Neuronal stem cell (in vitro differentiated cells): Measurements from ENCODE around the gene CYP2W1.

Experiments used
- DNase-seq: peaks from one replicate; pipeline ENCODE4 v3.0.0-alpha.2; 2013; ENCODE audit warnings: low spot score
- H2AFZ ChIP-seq: one replicate; pipeline ENCODE4 v1.6.1; 2013; ENCODE audit warnings: mild to moderate bottlenecking, low read length, inconsistent platforms
- H2AK5ac ChIP-seq: 2 replicates; pipeline ENCODE4 v1.6.1; 2013; ENCODE audit warnings: low read depth, mild to moderate bottlenecking, inconsistent platforms, low read length, moderate library complexity, mixed read lengths
- H2BK120ac ChIP-seq: 2 replicates; pipeline ENCODE4 v1.6.1; 2013; ENCODE audit warnings: low read depth, mild to moderate bottlenecking, inconsistent platforms, low read length, moderate library complexity, mixed read lengths
- H2BK12ac ChIP-seq: one replicate; pipeline ENCODE4 v1.6.1; 2013; ENCODE audit warnings: low read length, inconsistent platforms
- H2BK15ac ChIP-seq: 2 replicates; pipeline ENCODE4 v1.6.1; 2013; ENCODE audit warnings: mild to moderate bottlenecking, low read length, inconsistent platforms, mixed read lengths
- H2BK5ac ChIP-seq: one replicate; pipeline ENCODE4 v1.6.1; 2013; ENCODE audit warnings: inconsistent platforms, mild to moderate bottlenecking, low read length, moderate library complexity
- H3K14ac ChIP-seq: one replicate; pipeline ENCODE4 v1.6.1; 2013; ENCODE audit warnings: low read length, inconsistent platforms
- H3K18ac ChIP-seq: 2 replicates; pipeline ENCODE4 v1.6.1; 2013; ENCODE audit warnings: low read length, inconsistent platforms
- H3K23ac ChIP-seq: 2 replicates; pipeline ENCODE4 v1.6.1; 2013; ENCODE audit warnings: low read depth, mild to moderate bottlenecking, mixed read lengths, low read length, inconsistent platforms; ENCODE audit not compliant: poor library complexity
- H3K27ac ChIP-seq: replicated peaks from 3 replicates; pipeline ENCODE4 v1.5.1; 2013; ENCODE audit warnings: low read length, inconsistent platforms
- H3K27me3 ChIP-seq, 3 experiments: 2 replicates each; pipeline ENCODE4 v1.6.1; 2013; ENCODE audit warnings: low read length in 3 of 3, mild to moderate bottlenecking in 2 of 3, inconsistent platforms in 1 of 3, low read depth in 1 of 3, mixed read lengths in 1 of 3, moderate library complexity in 1 of 3; ENCODE audit not compliant: control insufficient read depth in 3 of 3, insufficient read depth in 3 of 3
- H3K36me3 ChIP-seq, 2 donors: replicated peaks in 1 of 2; 2 replicates each; pipeline ENCODE4 v1.6.1; 2013; ENCODE audit warnings: low read length in 2 of 2; ENCODE audit not compliant: control insufficient read depth in 2 of 2, insufficient read depth in 2 of 2
- H3K4ac ChIP-seq: 2 replicates; pipeline ENCODE4 v1.6.1; 2013; ENCODE audit warnings: inconsistent platforms, mild to moderate bottlenecking, low read length, moderate library complexity
- H3K4me1 ChIP-seq, 2 donors: 1 replicate in 1 of 2; 2 replicates in 1 of 2; pipeline ENCODE4 v1.6.1; 2013; ENCODE audit warnings: low read length in 2 of 2, low read depth in 1 of 2; ENCODE audit not compliant: control insufficient read depth in 2 of 2, insufficient read depth in 1 of 2
- H3K4me2 ChIP-seq: one replicate; pipeline ENCODE4 v1.6.1; 2013; ENCODE audit warnings: mild to moderate bottlenecking, low read length, inconsistent platforms; ENCODE audit not compliant: insufficient read depth, poor library complexity, severe bottlenecking
- H3K4me3 ChIP-seq, 2 donors: 2 replicates each; pipeline ENCODE4 v1.5.1; 2013; ENCODE audit warnings: low read length in 2 of 2, mild to moderate bottlenecking in 2 of 2, inconsistent platforms in 1 of 2, moderate library complexity in 1 of 2
- H3K79me1 ChIP-seq: one replicate; pipeline ENCODE4 v1.6.1; 2013; ENCODE audit warnings: low read depth, mild to moderate bottlenecking, inconsistent platforms, low read length, moderate library complexity
- H3K9ac ChIP-seq: one replicate; pipeline ENCODE4 v1.6.1; 2013; ENCODE audit warnings: mild to moderate bottlenecking, low read depth, low read length, inconsistent platforms; ENCODE audit not compliant: poor library complexity
- H3K9me3 ChIP-seq, 2 donors: replicated peaks in 1 of 2; 2 replicates each; pipeline versions ENCODE3 to v1.6.1; 2013; ENCODE audit warnings: low read length in 2 of 2, mild to moderate bottlenecking in 2 of 2, inconsistent platforms in 1 of 2, low read depth in 1 of 2, mixed read lengths in 1 of 2, moderate library complexity in 1 of 2; ENCODE audit not compliant: control insufficient read depth in 2 of 2, insufficient read depth in 1 of 2
- H4K8ac ChIP-seq: one replicate; pipeline ENCODE4 v1.6.1; 2013; ENCODE audit warnings: low read depth, mild to moderate bottlenecking, inconsistent platforms, low read length, moderate library complexity
- H4K91ac ChIP-seq: one replicate; pipeline ENCODE4 v1.6.1; 2013; ENCODE audit warnings: low read length, low read depth, mild to moderate bottlenecking, inconsistent platforms; ENCODE audit not compliant: poor library complexity
- WGBS, 2 donors: extraction: QIAGEN DNeasy Blood & Tissue Kit; methylation state at CpG; one replicate each; pipeline ENCODE4 v1.1.7; 2013; ENCODE audit warnings: missing lambda C conversion rate in 2 of 2, mixed read lengths in 1 of 2; ENCODE audit not compliant: insufficient read length in 2 of 2, insufficient replicate concordance in 1 of 2; ENCODE audit errors: extremely low coverage in 2 of 2; 5-methylcytosine and 5-hydroxymethylcytosine counted together

CYP2W1 gene

GRCh38 chr7:972676-973309 is 10.2 kb upstream of the CYP2W1 start:
- H4K91ac ChIP-seq, result no peak overlapping the region
- no peak overlapping the region for H3K18ac ChIP-seq
- H3K14ac ChIP-seq, result no peak overlapping the region
- no peak overlapping the region for H2BK15ac ChIP-seq
- H3K9ac ChIP-seq, result no peak overlapping the region
- WGBS, 2 donors, result no CpG with 5 or more reads among the region's 10 CpGs
- no peak overlapping the region for H2BK5ac ChIP-seq
- no peak overlapping the region for H3K4me3 ChIP-seq
- H3K9me3 ChIP-seq, result no peaks in the 10 kb centered on the region
- H3K4ac ChIP-seq, result no peak overlapping the region
- H3K27ac ChIP-seq, result no peak overlapping the region
- DNase-seq, result no peak
- no peak overlapping the region for H2AFZ ChIP-seq
- H3K23ac ChIP-seq, result no peak overlapping the region
- H3K36me3 ChIP-seq, result peaks cover 24 to 53% of the 10 kb centered on the region in 2 donors
- H2AK5ac ChIP-seq, result no peak overlapping the region
- H3K27me3 ChIP-seq, result no peaks in the 10 kb centered on the region
- peaks cover 21% of the 10 kb centered on the region for H3K79me1 ChIP-seq
- H3K4me1 ChIP-seq, result peaks cover 11 to 17% of the 10 kb centered on the region in 2 donors
- H3K4me2 ChIP-seq, result no peak overlapping the region
- no peak overlapping the region for H4K8ac ChIP-seq
- H2BK12ac ChIP-seq, result no peak overlapping the region
- H2BK120ac ChIP-seq, result no peak overlapping the region

- WGBS, 2 donors, result no CpG with 5 or more reads among the region's 9 CpGs
- H3K9me3 ChIP-seq, result no peaks in the 10 kb centered on the region
- no peak overlapping the region for H3K4me3 ChIP-seq
- no peak overlapping the region for H2BK5ac ChIP-seq
- no peak overlapping the region for H3K27ac ChIP-seq
- H3K14ac ChIP-seq, result no peak overlapping the region
- peaks cover 11 to 19% of the 10 kb centered on the region in 2 donors for H3K4me1 ChIP-seq
- H3K18ac ChIP-seq, result no peak overlapping the region
- H2BK15ac ChIP-seq, result no peak overlapping the region
- no peak overlapping the region for H3K4ac ChIP-seq
- H3K23ac ChIP-seq, result no peak overlapping the region
- H4K91ac ChIP-seq, result no peak overlapping the region
- no peak overlapping the region for H3K9ac ChIP-seq
- peaks cover 19 to 48% of the 10 kb centered on the region in 2 donors for H3K36me3 ChIP-seq
- no peak overlapping the region for H2BK12ac ChIP-seq
- no peak overlapping the region for H2AK5ac ChIP-seq
- no peak overlapping the region for H2BK120ac ChIP-seq
- no peaks in the 10 kb centered on the region for H3K27me3 ChIP-seq
- H4K8ac ChIP-seq, result no peak overlapping the region
- peaks cover 18% of the 10 kb centered on the region for H3K79me1 ChIP-seq
- no peak overlapping the region for H3K4me2 ChIP-seq
- no peak for DNase-seq
- no peak overlapping the region for H2AFZ ChIP-seq
Observed at GRCh38 chr7:973312-973711, 9.7 kb upstream of the CYP2W1 start.

- H3K23ac ChIP-seq, result no peak overlapping the region
- peaks cover 11 to 19% of the 10 kb centered on the region in 2 donors for H3K4me1 ChIP-seq
- H3K36me3 ChIP-seq, result peaks cover 14 to 39% of the 10 kb centered on the region in 2 donors
- H2BK12ac ChIP-seq, result no peak overlapping the region
- H2BK120ac ChIP-seq, result no peak overlapping the region
- DNase-seq, result no peak
- H3K14ac ChIP-seq, result no peak overlapping the region
- no peak overlapping the region for H3K27ac ChIP-seq
- H4K8ac ChIP-seq, result no peak overlapping the region
- peaks cover 17% of the 10 kb centered on the region for H3K79me1 ChIP-seq
- no peak overlapping the region for H3K4ac ChIP-seq
- H2BK15ac ChIP-seq, result no peak overlapping the region
- H2AK5ac ChIP-seq, result no peak overlapping the region
- no CpG with 5 or more reads among the region's 7 CpGs for WGBS, 2 donors
- H3K18ac ChIP-seq, result no peak overlapping the region
- H2AFZ ChIP-seq, result no peak overlapping the region
- H3K4me2 ChIP-seq, result peak overlapping the region; percentile 97
- no peak overlapping the region for H3K9ac ChIP-seq
- H4K91ac ChIP-seq, result no peak overlapping the region
- peak overlapping the region in 1 of 2 donors; percentile 68 for H3K4me3 ChIP-seq
- no peaks in the 10 kb centered on the region for H3K27me3 ChIP-seq
- H3K9me3 ChIP-seq, result no peaks in the 10 kb centered on the region
- H2BK5ac ChIP-seq, result no peak overlapping the region
Observed at GRCh38 chr7:974172-974571, 8.8 kb upstream of the CYP2W1 start.

GRCh38 chr7:974820-975681 is 7.9 kb upstream of the CYP2W1 start, which contains the start of gene COX19:
TSS of gene COX19 (minus strand) at chr7:975549. CDS start at chr7:975509, 40 bp downstream.
- Histone ChIP-seq H2BK12ac (peak within 1 kb of the TSS; percentile 93), H3K4me2 (peak within 1 kb of the TSS; percentile 97), H2BK5ac (peak within 1 kb of the TSS; percentile 79), H3K27me3 (no peaks in the 10 kb centered on the region), H2AFZ (peak within 1 kb of the TSS; percentile 98), H2BK15ac (peak within 1 kb of the TSS; percentile 99), H3K36me3 (peaks cover 9 to 31% of the 10 kb centered on the region in 2 donors), H3K4me3 (peak within 1 kb of the TSS; percentile 68 to 99), H3K4me1 (peaks cover 11 to 21% of the 10 kb centered on the region in 2 donors), H3K14ac (peak within 1 kb of the TSS; percentile 97), H4K91ac (peak within 1 kb of the TSS; percentile 82), H3K4ac (peak within 1 kb of the TSS; percentile 99), H3K18ac (peak within 1 kb of the TSS; percentile 98), H3K23ac (peak within 1 kb of the TSS; percentile 94), H3K9me3 (no peaks in the 10 kb centered on the region), H2AK5ac (peak within 1 kb of the TSS; percentile 97), H3K9ac (peak within 1 kb of the TSS; percentile 94), H3K27ac (peak within 1 kb of the TSS; percentile 46), H2BK120ac (peak within 1 kb of the TSS; percentile 84), H3K79me1 (peaks cover 14% of the 10 kb centered on the region), H4K8ac (peak within 1 kb of the TSS; percentile 97)
- DNase-seq, result peak; percentile 79
- WGBS, 2 donors, result no CpG with 5 or more reads among the region's 78 CpGs
